Right lobe of liver (tissue), 6 donors: ENCODE results near the gene NRXN3. TPM values are rescaled to one million over a fixed set of nuclear protein-coding genes. Genes with fewer than 3 reads are reported as not detected.

Source experiments
- ATAC-seq, 4 donors: fragments of 200-7000 bp; cut with Tn5 transposase; one replicate each; pipeline ENCODE4 v1.9.1; 2020; ENCODE audit warnings: mild to moderate bottlenecking in 4 of 4, moderate library complexity in 4 of 4
- DNase-seq, 3 donors: peaks; one replicate each; pipeline ENCODE4 v3.0.0-alpha.2; 2020
- H3K27ac ChIP-seq, 3 donors: fragments of 200-600 bp; one replicate each; pipeline ENCODE4 v1.8.0; 2022
- H3K27me3 ChIP-seq, 2 donors: fragments of 200-600 bp; one replicate each; pipeline ENCODE4 v1.8.0; 2022
- H3K36me3 ChIP-seq, 4 donors: fragments of 200-600 bp; sonication (generic) in 1 of 4; one replicate each; pipeline versions ENCODE4 v1.5.1 to v1.8.0; 2017 to 2022; ENCODE audit warnings: control low read depth in 1 of 4
- H3K4me1 ChIP-seq, 4 donors: fragments of 200-600 bp; sonication (generic) in 1 of 4; one replicate each; pipeline versions ENCODE4 v1.5.1 to v1.8.0; 2017 to 2022; ENCODE audit warnings: control low read depth in 1 of 4
- H3K4me3 ChIP-seq, 3 donors: fragments of 200-600 bp; one replicate each; pipeline ENCODE4 v1.8.0; 2022
- H3K9me3 ChIP-seq, 4 donors: fragments of 200-600 bp; sonication (generic) in 1 of 4; one replicate each; pipeline versions ENCODE4 v1.5.1 to v1.8.0; 2017 to 2022; ENCODE audit warnings: control low read depth in 1 of 4
- CTCF ChIP-seq, 4 donors: fragments of 200-600 bp in 3 of 4; fragments of 450-650 bp in 1 of 4; IDR thresholded peaks; one replicate each; pipeline versions ENCODE4 v1.5.1 to v1.8.0; 2016 to 2022; ENCODE audit warnings: antibody characterized with exemption in 4 of 4, mild to moderate bottlenecking in 2 of 4
- POLR2A ChIP-seq: fragments of 450-650 bp; IDR thresholded peaks from one replicate; pipeline ENCODE4 v1.6.1; 2017; ENCODE audit warnings: antibody characterized with exemption, mild to moderate bottlenecking
- WGBS: methylation state at CpG from one replicate; pipeline ENCODE4 v1.1.6; 2018; ENCODE audit warnings: low coverage, low lambda C conversion rate; ENCODE audit not compliant: insufficient coverage; ENCODE audit errors: missing lambda C conversion rate; 5-methylcytosine and 5-hydroxymethylcytosine counted together
- intact Hi-C, 2 donors: fragments of 100-400 bp; cut with DNase I; formaldehyde crosslinking; loops; one replicate each; pipeline versions ENCODE4 v1.11.2 to v1.14.1; 2022
- total RNA-seq, 6 experiments: library from RNA; depleted of rRNA in 2 of 6; stranded (reverse); fragments of >200 nt in 2 of 6; fragmentation: NEBNext Ultra II Directional in 3 of 6; extraction: Animal tissue kit (Norgen Biotek cat#: 25700) in 3 of 6; gene quantifications; one replicate each; pipeline versions ENCODE4 v1.1.0 to v1.2.4, GENCODE V29; 2016 to 2023
- donor health status: DM: no; HTN: yes; CAD: no.
- donor health status: DM: no; HTN: no; CAD: no.
- donor health status: DM: no; HTN: no; CAD: no.
- donor health status: DM: no; HTN: yes; CAD: no.
- donor health status: DM: no; HTN: yes; CAD: no.

Gene NRXN3
- total RNA-seq, 6 experiments from 2014 or later = 0.06 to 0.51 (median 0.23) TPM; not detected in 1

DNA sequence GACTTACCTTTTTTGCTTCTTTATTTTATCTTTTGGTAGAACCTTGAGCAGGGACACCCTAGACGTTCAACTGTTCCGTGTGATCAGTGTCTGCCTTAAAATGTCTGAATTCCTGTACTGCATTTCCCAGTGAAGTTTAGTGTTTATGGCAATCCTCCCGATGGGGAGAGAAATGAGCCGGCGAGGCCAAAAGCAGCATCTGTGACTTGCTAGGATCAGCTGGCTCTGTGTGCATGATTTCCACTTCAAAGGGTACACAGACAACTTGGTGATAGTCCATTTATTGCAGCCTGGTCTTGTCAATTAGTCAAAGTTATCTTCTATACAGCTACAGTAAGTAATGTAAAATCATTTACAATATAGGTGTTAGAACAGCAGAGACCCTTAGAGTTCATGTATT is 1272.6 kb downstream of the NRXN3 start:
- 54% methylated on average over 5 of the region's 5 CpGs for WGBS
- H3K4me3 ChIP-seq = no peak overlapping the region
- ATAC-seq (no peak), DNase-seq (no peak)
- H3K27me3 ChIP-seq = no peaks in the 10 kb centered on the region
- H3K4me1 ChIP-seq = no peaks in the 10 kb centered on the region
- intact Hi-C loops = no loop called here
- no peaks in the 10 kb centered on the region for H3K9me3 ChIP-seq
- TF ChIP-seq CTCF (IDR thresholded peaks at IDR 0.05) = no peak
- no peak for TF ChIP-seq POLR2A
- H3K27ac ChIP-seq = no peak overlapping the region
- no peaks in the 10 kb centered on the region for H3K36me3 ChIP-seq

GRCh38 chr14:79443602-79444001 is 1273.4 kb downstream of the NRXN3 start:
- Histone ChIP-seq H3K4me3 (no peak overlapping the region), H3K4me1 (no peaks in the 10 kb centered on the region), H3K27me3 (no peaks in the 10 kb centered on the region), H3K9me3 (no peaks in the 10 kb centered on the region), H3K36me3 (no peaks in the 10 kb centered on the region), H3K27ac (no peak overlapping the region)
- intact Hi-C loops = no loop called here
- DNase-seq = no peak
- no peak for ATAC-seq
- TF ChIP-seq POLR2A (no peak), CTCF (IDR thresholded peaks at IDR 0.05) (no peak)

DNA sequence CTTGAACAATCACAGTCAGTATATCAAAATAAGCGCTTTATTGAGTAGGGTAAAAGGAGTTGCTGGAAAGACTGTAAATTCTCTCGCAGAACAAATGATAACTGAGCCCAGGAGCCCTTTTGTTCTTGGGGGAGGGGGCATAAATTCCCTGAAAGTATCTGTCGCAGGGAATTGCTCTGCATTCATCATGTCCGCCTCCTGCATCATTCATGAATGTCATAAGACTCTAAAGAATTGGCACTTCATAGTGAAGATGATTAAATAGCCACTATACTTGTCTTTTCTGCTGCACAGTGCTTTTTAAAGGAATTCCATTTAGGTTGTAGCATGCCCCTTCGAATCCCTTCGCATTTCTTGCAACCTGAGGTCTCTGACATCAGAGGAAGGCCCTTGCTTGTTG is 1278.8 kb downstream of the NRXN3 start:
- intact Hi-C loops = no loop called here
- H3K36me3 ChIP-seq = no peaks in the 10 kb centered on the region
- ATAC-seq = no peak
- 74% methylated on average over 6 of the region's 6 CpGs for WGBS
- H3K27ac ChIP-seq = no peak overlapping the region
- no peak overlapping the region for H3K4me3 ChIP-seq
- TF ChIP-seq POLR2A (no peak), CTCF (IDR thresholded peaks at IDR 0.05) (no peak)
- H3K27me3 ChIP-seq = no peaks in the 10 kb centered on the region
- DNase-seq = no peak
- H3K9me3 ChIP-seq = no peaks in the 10 kb centered on the region
- H3K4me1 ChIP-seq = no peaks in the 10 kb centered on the region

GRCh38 chr14:79451601-79452000 is 1281.4 kb downstream of the NRXN3 start:
- H3K4me1 ChIP-seq = no peaks in the 10 kb centered on the region
- ATAC-seq (no peak), DNase-seq (no peak)
- intact Hi-C loops = no loop called here
- no peaks in the 10 kb centered on the region for H3K27me3 ChIP-seq
- no peak overlapping the region for H3K27ac ChIP-seq
- no peak overlapping the region for H3K4me3 ChIP-seq
- TF ChIP-seq CTCF (IDR thresholded peaks at IDR 0.05) = no peak
- TF ChIP-seq POLR2A = no peak
- 52% methylated on average over 3 of the region's 3 CpGs for WGBS
- no peaks in the 10 kb centered on the region for H3K36me3 ChIP-seq
- no peaks in the 10 kb centered on the region for H3K9me3 ChIP-seq

DNA sequence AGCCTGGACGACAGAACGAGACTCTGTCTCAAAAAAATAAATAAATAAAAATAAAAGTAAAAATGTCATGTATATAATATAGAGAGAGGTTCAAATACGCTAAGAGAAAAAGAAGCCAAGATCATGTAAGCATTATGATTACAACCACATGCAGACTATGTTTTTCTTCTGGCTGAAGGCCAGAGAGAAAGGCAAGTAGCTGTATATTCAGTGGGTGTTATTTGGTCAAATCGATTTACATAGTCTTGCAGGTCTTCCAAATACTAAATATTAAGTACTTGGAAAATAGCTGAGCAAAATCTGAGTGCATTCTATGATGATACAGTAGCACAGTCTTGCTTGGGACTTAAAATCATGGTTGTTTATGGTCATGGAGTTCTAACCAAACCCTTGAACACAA is 1283.1 kb downstream of the NRXN3 start:
- DNase-seq (no peak), ATAC-seq (no peak)
- H3K4me3 ChIP-seq = no peak overlapping the region
- H3K9me3 ChIP-seq = no peaks in the 10 kb centered on the region
- H3K4me1 ChIP-seq = no peaks in the 10 kb centered on the region
- 62% methylated on average over 4 of the region's 4 CpGs for WGBS
- TF ChIP-seq CTCF (IDR thresholded peaks at IDR 0.05) = no peak
- no peaks in the 10 kb centered on the region for H3K36me3 ChIP-seq
- no peak overlapping the region for H3K27ac ChIP-seq
- H3K27me3 ChIP-seq = no peaks in the 10 kb centered on the region
- intact Hi-C loops = no loop called here
